GM21619 (cell line): ENCODE data around the gene FLNC.

Experiments
- ATAC-seq: cut with Tn5 transposase; IDR thresholded peaks from one replicate; pipeline ENCODE4 v1.9.1; 2021; ENCODE audit not compliant: unreplicated experiment

FLNC gene

DNA sequence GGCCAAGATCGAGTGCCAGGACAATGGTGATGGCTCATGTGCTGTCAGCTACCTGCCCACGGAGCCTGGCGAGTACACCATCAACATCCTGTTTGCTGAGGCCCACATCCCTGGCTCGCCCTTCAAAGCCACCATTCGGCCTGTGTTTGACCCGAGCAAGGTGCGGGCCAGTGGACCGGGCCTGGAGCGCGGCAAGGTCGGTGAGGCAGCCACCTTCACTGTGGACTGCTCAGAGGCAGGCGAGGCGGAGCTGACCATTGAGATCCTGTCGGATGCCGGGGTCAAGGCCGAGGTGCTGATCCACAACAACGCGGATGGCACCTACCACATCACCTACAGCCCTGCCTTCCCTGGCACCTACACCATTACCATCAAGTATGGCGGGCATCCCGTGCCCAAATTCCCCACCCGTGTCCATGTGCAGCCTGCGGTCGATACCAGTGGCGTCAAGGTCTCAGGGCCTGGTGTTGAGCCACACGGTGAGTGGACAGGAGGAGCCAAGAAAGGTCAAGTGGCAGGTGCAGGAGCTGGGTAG is 14.6 kb downstream of the FLNC start:
- ATAC-seq = no peak

DNA sequence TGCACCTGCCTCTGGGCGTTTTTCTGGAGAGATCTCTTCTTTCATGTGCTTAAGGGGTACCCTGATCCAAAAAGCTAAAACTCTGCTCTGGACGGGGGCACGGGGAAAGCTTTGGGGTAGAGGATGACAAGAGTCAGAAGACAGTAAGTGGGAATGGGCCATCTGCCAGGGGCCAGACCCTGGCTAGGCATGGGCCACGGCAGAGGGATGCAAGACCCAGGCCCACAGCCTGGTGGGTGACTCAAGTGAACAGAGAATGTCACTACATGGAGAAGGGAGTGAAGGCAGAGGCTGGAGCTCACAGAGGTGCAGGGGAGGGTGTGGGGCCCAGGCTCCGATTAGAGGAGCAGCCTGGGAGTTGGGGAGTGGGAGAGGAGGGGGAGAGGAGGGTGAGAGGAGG is 15.3 kb downstream of the FLNC start:
- no peak for ATAC-seq

DNA sequence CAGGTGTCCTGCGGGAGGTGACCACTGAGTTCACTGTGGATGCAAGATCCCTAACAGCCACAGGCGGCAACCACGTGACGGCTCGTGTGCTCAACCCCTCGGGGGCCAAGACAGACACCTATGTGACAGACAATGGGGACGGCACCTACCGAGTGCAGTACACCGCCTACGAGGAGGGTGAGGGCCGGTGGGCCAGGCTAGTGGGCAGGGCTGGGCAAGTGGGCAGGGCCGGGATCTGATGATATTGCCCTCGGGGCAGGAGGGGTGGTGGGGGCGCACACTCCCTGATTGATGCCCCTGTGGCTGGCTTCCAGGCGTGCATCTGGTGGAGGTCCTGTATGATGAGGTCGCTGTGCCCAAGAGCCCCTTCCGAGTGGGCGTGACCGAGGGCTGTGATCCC is 15.8 kb downstream of the FLNC start:
- ATAC-seq = no peak

DNA sequence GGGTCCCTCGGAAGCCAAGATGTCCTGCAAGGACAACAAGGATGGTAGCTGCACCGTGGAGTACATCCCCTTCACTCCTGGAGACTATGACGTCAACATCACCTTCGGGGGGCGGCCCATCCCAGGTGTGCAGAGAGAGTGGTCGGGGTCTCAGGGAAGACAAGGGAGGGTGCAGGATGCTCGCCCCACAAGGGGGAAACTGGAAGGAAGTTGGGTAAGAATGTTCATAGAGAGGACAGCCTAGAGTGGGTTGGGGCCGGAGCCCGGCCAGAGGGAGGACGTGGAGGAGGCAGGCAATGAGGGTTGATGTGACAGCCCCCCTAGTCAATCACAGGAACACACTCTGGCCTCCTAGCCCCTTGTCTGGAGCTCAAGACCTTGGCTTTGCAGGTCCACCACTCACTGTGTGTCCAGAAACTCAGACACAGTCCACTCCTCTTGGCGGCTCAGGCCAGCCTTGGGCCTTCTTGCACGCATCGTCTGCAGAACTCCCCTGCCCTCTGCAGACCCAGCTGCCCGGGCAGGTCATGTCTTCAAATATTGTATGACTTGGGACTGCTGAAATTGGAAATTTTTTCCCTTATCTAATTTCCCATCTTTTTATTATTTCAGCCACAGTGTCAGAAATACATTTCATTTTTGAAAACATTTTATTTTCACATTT is 16.7 kb downstream of the FLNC start:
- no peak for ATAC-seq

DNA sequence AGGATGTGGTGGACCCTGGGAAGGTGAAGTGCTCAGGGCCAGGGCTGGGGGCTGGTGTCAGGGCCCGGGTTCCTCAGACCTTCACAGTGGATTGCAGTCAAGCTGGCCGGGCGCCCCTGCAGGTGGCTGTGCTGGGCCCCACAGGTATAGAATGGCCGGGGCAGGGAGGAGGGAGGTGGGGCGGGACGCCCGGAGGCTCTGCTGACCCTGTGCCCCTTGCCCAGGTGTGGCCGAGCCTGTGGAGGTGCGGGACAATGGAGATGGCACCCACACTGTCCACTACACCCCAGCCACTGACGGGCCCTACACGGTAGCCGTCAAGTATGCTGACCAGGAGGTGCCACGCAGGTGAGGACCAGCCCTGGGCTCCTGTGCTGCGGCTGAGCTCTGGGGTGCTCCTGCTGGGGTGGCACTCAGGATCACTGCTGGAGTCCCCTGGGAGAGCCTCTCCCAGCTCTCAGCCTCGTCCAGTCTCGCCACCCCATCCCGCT is 17.6 kb downstream of the FLNC start:
- ATAC-seq = no peak

DNA sequence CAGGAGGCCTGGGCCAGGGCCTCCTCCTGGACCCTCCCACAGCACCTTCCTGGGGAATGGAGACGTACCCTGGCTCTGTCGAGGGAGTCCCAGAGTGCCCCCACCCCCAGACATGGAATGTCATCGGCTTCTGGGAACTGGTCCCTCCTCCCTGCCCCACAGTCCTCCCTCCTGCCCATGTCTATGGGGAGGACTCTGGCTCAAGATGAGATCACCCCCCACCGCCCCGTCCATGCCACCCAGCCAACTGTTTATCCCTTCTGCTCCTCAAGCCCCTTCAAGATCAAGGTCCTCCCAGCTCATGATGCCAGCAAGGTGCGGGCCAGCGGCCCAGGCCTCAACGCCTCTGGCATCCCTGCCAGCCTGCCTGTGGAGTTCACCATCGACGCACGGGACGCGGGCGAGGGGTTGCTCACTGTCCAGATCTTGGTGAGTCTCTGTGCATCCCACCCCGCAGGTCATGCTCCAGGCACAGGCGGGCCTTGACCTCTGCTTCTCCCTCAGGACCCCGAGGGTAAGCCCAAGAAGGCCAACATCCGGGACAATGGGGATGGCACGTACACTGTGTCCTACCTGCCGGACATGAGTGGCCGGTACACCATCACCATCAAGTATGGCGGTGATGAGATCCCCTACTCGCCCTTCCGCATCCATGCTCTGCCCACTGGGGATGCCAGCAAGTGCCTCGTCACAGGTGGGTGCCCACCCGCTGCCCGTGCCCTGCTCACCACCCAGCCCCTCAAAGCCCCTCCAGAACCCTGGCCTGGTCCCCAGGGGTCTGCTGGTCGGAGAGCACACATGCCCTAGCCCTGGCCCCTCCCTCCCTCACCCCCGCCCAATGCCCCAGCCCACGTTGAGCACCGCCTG is 18.3 kb downstream of the FLNC start:
- ATAC-seq = no peak

DNA sequence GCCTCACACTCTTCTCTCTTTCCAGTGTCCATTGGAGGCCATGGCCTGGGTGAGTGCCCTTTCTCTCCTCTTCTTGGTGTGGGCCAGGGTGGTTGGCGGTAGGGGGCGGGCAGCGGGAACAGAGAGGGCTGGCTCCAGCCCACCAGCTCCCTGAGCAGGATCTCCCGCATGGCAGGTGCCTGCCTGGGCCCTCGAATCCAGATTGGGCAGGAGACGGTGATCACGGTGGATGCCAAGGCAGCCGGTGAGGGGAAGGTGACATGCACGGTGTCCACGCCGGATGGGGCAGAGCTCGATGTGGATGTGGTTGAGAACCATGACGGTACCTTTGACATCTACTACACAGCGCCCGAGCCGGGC is 18.9 kb downstream of the FLNC start:
- ATAC-seq = no peak

DNA sequence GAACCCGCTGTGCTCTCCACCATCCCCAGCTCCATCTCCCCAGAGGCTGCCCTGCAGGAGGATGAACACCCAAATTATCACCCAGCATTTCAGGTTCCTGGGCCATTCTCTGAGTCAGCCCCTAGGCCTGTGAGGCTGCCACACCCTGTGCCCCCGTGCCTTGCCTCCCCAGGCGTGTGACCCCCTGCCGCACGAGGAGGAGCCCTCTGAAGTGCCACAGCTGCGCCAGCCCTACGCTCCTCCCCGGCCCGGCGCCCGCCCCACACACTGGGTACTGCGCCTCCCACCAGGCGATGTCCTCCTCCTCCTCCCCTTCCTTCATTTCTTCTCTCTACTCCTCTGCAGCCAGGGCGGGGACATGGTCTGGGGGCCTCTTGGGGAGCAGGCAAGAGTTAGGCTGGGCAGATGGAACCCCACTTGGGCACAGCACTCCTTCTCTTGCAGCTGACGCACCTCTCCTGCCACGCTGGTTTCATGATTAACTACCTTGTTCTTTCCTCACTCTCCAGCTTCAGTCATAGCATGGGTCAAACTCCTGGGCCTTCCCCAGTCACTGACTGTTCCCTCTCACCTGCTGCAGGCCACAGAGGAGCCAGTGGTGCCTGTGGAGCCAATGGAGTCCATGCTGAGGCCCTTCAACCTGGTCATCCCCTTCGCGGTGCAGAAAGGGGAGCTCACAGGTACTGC is 19.7 kb downstream of the FLNC start:
- no peak for ATAC-seq

DNA sequence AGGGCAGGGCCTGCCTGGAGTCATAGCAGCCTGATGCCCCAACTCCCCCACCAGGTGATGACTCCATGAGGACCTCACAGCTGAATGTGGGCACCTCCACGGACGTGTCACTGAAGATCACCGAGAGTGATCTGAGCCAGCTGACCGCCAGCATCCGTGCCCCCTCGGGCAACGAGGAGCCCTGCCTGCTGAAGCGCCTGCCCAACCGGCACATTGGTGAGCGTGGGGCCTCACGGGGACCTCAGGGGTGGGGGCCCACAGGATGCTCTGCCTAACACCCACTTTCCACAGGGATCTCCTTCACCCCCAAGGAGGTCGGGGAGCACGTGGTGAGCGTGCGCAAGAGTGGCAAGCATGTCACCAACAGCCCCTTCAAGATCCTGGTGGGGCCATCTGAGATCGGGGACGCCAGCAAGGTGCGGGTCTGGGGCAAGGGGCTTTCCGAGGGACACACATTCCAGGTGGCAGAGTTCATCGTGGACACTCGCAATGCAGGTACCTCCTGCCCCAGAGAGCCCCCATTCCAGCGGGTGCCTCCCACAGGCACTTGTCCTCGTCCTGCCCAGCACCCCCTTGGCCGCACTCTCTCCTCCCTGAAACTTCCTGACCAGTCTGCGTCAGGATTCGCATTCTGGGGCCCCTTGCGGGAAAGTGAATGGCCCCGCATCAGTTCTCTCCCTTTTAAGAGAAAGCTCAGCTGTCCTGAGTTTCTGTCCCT is 22.5 kb downstream of the FLNC start:
- no peak for ATAC-seq

DNA sequence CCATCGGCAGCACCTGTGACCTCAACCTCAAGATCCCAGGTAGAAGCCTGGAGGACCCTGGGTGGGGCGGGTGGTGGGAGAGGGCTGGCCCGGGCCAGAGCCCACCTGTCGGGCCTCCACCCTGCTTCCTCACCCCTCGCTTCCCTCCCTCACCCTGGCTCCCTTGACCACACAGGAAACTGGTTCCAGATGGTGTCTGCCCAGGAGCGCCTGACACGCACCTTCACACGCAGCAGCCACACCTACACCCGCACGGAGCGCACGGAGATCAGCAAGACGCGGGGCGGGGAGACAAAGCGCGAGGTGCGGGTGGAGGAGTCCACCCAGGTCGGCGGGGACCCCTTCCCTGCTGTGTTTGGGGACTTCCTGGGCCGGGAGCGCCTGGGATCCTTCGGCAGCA is 23.6 kb downstream of the FLNC start:
- no peak for ATAC-seq

DNA sequence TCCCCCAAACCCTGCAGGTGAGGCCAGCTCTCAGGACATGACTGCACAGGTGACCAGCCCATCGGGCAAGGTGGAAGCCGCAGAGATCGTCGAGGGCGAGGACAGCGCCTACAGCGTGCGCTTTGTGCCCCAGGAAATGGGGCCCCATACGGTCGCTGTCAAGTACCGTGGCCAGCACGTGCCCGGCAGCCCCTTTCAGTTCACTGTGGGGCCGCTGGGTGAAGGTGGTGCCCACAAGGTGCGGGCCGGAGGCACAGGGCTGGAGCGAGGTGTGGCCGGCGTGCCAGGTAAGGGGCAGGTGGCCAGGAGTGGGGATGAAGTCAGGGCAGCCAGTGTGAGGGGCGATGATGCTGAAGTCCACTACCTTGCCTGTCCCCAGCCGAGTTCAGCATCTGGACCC is 24.2 kb downstream of the FLNC start:
- ATAC-seq = no peak

DNA sequence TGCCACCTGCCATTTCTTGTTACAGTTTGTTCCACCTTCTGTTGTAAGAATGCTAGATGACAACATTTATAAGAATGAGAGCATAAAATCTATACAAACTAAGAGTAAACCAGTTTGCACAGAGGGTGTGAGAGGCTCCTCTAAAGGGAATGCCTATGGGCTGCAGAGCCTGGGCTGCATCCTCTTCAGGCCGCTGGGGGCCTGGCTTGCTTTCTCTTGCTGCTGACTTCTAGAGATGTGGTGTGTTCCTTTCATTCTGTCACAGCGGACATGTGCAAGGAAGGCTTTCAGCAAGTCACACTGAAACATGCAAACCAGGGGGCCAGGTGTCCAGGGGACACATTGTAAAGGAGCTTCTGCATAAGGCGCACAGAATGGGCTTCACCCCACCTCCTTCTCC is 25.4 kb downstream of the FLNC start:
- no peak for ATAC-seq

DNA sequence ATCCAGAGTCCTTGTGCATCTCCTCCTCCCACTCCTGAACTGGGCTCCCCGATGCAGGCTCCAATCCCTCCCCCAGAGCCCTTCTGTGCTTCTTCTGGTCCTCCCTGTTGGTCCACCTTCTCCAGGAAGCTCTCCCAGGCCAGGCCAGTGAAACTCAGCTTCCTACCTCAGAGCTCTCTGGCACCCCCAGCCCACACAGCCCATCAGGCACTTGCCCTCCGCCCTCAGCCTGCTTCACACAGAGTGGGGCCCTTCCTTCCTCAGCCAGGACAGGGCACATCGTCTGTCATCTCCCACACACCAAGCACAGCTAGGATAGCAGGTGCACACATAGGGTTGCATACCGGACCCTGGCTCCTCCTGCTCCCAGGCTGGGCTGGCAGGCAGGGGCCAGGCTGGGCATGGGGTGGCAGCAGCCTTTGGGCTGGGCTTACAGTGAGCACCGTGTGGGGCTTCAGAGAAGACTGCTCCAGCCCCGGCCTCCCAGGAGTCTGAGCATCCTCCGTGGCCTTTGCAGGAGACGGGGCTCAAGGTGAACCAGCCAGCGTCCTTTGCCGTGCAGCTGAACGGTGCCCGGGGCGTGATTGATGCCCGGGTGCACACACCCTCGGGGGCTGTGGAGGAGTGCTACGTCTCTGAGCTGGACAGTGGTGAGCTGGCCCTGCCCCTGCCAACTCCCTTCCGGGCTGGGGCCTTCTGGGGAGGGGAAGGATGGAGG is 26.0 kb downstream of the FLNC start:
- ATAC-seq = no peak

DNA sequence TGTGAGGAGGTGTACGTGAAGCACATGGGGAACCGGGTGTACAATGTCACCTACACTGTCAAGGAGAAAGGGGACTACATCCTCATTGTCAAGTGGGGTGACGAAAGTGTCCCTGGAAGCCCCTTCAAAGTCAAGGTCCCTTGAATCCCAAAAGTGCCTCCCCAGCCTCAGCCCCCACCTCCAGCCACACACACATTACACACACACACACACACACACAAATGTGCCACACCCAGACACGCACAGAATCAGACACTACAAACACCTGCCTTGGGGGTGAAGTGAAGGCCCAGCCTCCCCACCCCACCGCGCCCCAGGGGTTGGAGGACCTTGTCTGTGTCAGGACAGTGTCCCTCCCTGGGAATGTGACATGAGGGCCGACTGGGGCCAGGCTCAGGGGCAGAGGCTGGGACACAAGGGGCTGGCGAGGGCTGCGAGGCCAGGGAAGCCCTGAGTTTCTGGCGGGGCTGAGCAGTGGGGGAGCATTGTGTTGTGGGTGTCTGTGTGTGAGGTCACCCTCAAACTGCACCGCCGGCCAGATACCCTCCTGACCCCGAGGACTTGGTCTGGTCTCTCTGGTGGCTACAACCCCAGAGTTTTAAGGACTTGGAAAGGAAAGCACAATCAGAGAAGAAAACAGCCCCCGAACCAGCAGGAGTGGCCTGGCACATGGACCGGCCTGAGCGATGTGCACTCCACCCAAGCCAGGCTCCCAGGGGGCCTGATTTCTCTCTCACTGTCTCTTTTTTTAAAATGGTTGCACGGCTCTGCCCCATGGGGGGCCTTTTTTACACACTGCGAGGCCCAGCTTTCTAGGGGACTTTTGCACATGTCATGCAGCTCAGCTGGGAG is 28.4 kb downstream of the FLNC start:
- no peak for ATAC-seq

DNA sequence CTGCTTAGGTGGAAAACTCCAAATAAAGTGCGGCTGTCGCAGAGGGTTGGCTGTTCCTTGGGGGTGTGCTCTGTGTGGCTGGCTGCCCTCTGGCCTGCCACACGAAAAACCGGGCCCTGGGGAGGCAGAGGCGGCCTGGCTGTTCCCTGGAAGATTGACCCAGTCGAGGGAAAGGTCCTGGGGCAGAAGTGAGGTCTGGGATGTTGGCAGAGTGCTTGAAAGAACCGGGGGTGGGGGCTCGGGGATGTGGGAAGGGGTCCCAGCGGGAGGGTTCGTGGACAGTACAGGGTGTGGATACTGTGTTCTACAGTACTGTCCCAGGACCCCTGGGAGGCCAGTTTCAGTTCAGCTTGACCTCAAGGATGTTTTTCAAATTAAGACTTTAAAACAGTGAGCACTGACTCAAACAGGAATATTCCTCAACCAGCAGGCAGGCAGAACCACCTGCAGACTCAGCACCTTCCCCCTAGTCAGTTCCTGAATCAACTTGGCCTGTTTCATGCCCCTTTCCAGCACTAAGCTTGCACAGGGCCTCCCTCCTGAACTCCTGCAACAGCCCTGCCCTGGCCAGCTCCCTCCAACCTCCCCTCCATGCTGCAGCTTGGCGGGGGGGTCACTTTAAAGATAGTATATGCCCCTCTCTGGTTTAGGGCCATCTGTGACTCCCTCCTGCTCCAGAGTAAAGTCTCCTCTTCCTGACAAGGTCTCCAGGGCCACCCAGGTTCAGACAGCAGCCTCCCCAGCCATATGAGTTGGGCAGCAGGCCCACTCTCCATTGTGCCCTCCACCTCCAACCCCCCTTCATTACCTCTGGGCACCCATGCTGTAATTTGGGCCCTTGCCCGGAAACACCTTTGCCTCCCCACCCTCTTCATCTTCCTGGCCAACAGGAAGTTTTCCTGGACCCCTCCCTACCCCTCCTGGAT is 29.3 kb downstream of the FLNC start:
- no peak for ATAC-seq

DNA sequence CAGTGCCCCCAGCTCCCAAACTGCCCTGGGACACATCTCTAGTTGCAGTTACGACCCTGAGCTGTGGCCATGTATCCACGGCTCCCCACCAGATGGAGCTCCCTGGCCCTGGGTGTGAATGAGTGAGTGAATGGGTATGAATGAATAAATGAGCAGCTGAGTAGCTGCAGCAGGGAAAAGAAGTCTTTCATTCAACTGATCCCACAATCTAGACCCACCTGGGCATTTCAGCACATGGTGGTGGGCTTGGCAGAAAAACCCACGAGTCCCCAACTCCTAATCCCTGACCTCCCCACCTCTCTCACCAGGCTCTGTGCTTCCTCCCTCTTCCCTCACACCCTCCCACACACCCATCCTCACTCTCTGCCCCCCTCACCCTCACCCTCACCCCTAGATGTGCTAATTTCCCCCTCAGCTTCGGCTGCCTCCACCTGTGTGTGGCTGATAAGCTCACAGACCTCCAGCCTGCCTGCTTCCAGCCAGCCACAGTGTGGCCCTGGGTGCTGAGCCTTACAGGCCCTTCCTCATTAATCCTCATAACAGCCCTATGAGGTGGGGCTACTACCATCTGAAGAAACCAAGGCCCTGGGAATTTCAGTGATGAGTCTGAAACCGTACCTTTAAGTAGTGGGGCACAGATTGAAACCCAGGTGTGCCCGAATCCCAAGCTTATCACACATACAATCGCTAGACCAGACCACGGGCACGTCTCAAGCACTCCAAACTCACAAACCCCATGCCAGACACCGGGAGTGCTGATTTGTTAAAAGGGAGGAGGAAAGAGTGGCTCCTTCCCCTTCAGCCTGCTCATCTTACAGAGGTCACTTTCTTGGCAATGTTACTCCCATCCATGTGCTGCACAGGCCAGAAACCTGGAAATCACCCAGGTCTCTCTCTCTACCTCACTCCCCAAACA is 30.2 kb downstream of the FLNC start:
- no peak for ATAC-seq

DNA sequence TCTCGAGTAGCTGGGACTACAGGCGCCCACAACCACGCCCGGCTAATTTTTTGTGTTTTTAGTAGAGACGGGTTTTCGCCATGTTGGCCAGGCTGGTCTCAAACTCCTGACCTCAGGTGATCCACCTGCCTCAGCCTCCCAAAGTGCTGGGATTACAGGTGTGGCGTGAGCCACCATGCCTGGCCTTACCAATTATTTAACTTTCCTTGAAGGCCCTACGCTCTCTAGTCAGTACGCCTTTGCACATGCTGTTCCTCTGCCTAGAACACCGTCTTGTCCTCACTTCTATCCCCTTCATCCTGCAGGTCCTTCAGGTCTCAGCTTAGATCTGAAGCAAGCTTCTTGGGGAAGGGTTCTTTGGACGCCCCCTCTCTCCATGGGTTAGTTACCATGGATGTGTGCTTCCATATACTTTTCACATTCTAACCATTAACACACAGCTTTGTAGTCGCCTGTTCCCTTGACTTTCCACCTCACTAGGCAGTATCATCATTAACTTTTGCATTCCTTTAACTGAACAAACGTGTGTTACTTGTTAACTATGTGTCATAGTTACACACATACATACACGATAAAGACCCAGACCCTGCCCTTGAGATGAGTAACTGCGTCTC is 31.9 kb downstream of the FLNC start:
- no peak for ATAC-seq
